ENCODE results near the gene TBC1D4. TPM values are rescaled to one million over a fixed set of nuclear protein-coding genes. Genes with fewer than 3 reads are reported as not detected.

TBC1D4 gene
- total and polyA plus RNA-seq, 7 donors, result 5.4 to 15.0 (median 7.8) TPM

DNA sequence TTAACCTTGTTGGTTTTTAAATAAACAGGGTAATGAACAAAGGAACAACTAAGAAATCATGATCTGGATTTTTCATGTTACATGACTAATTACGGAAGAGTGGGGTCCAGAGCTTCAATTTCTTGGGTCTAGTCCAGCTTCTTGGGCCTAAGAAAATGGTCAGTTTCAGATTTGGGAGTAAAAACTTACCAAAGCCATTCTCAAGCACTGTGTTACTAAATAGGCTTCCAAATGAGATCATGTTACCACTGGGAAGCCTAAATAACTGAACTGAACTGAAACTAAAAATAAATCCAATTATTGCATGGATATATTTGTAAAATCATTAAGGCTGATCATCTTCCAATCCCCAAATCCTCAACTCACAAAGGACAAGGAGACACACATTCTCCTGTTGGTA lies 13.9 kb downstream of the TBC1D4 start:
- intact Hi-C loops (cut with DNase I), result no loop called here
- Histone ChIP-seq H3K36me3 (no peaks in the 10 kb centered on the region), H3K4me1 (no peaks in the 10 kb centered on the region), H3K4me3 (no peak overlapping the region), H3K9me3 (no peaks in the 10 kb centered on the region), H3K27ac (peak overlapping the region in 1 of 4 donors; percentile 7), H3K27me3 (no peaks in the 10 kb centered on the region)
- DNase-seq, result no peak
- 84 to 89% methylated on average over 1 of the region's 1 CpG for WGBS, 2 donors
- no peak for TF ChIP-seq POLR2A (IDR thresholded peaks at IDR 0.05)
- no peak for TF ChIP-seq CTCF (IDR thresholded peaks at IDR 0.05)
- TF ChIP-seq EP300 (IDR thresholded peaks at IDR 0.05), result no peak
- no peak for TF ChIP-seq POLR2AphosphoS5 (IDR thresholded peaks at IDR 0.05)

GRCh38 chr13:75467040-75467728 lies 14.8 kb downstream of the TBC1D4 start:
- 94 to 97% methylated on average over 3 of the region's 3 CpGs for WGBS, 2 donors
- intact Hi-C loops (cut with DNase I), result no loop called here

DNA sequence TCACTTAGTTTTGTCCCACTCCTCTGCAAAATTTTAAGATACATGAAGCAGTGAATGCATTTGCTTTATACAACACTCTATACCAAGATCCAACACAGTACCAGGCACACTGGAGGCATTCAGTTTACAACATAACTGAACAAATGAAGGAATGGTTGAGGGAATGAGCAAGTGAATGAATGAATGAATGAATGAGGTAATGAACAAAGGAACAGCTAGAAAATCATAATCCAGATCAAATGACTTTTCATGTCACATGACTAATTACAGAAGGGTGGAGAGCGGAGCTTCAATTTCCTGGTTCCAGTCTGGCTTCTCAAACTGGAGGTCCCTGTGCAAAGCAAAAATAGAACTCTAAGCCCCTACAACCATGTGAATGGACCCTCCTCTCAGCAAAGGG lies 16.7 kb downstream of the TBC1D4 start:
- intact Hi-C loops (cut with DNase I), result no loop called here
- TF ChIP-seq EP300 (IDR thresholded peaks at IDR 0.05) (no peak), POLR2A (IDR thresholded peaks at IDR 0.05) (no peak), CTCF (IDR thresholded peaks at IDR 0.05) (no peak), POLR2AphosphoS5 (IDR thresholded peaks at IDR 0.05) (no peak)
- Histone ChIP-seq H3K36me3 (no peaks in the 10 kb centered on the region), H3K27ac (no peak overlapping the region), H3K9me3 (no peaks in the 10 kb centered on the region), H3K27me3 (no peaks in the 10 kb centered on the region), H3K4me3 (no peak overlapping the region), H3K4me1 (no peaks in the 10 kb centered on the region)
- DNase-seq, result no peak
- 92 to 96% methylated on average over 1 of the region's 1 CpG for WGBS, 2 donors

More at GRCh38 chr13:75467040-75467728, 14.8 kb downstream of the TBC1D4 start:
- Histone ChIP-seq H3K4me3 (no peak overlapping the region), H3K4me1 (no peaks in the 10 kb centered on the region), H3K27ac (no peak overlapping the region), H3K9me3 (no peaks in the 10 kb centered on the region), H3K27me3 (no peaks in the 10 kb centered on the region), H3K36me3 (no peaks in the 10 kb centered on the region)
- TF ChIP-seq CTCF (IDR thresholded peaks at IDR 0.05), result no peak
- no peak for TF ChIP-seq POLR2A (IDR thresholded peaks at IDR 0.05)
- TF ChIP-seq POLR2AphosphoS5 (IDR thresholded peaks at IDR 0.05), result no peak
- no peak for TF ChIP-seq EP300 (IDR thresholded peaks at IDR 0.05)
- DNase-seq, result no peak

GRCh38 chr13:75461314-75461713 lies 20.7 kb downstream of the TBC1D4 start:
- intact Hi-C loops (cut with DNase I), result no loop called here
- Histone ChIP-seq H3K27me3 (no peaks in the 10 kb centered on the region), H3K4me3 (no peak overlapping the region), H3K36me3 (no peaks in the 10 kb centered on the region), H3K4me1 (no peaks in the 10 kb centered on the region), H3K27ac (no peak overlapping the region), H3K9me3 (no peaks in the 10 kb centered on the region)
- TF ChIP-seq POLR2AphosphoS5 (IDR thresholded peaks at IDR 0.05) (no peak), CTCF (IDR thresholded peaks at IDR 0.05) (no peak), EP300 (IDR thresholded peaks at IDR 0.05) (no peak), POLR2A (IDR thresholded peaks at IDR 0.05) (no peak)
- DNase-seq, result no peak

- no peak for DNase-seq
- intact Hi-C loops (cut with DNase I), result no loop called here
- WGBS, 2 donors, result 73 to 88% methylated on average over 5 of the region's 5 CpGs
These were observed 21.3 kb downstream of the TBC1D4 start for GRCh38 chr13:75460644-75461043.

More at GRCh38 chr13:75460644-75461043, 21.3 kb downstream of the TBC1D4 start:
- Histone ChIP-seq H3K9me3 (no peaks in the 10 kb centered on the region), H3K4me1 (no peaks in the 10 kb centered on the region), H3K27me3 (no peaks in the 10 kb centered on the region), H3K36me3 (no peaks in the 10 kb centered on the region), H3K27ac (no peak overlapping the region), H3K4me3 (no peak overlapping the region)
- no peak for TF ChIP-seq CTCF (IDR thresholded peaks at IDR 0.05)
- TF ChIP-seq POLR2AphosphoS5 (IDR thresholded peaks at IDR 0.05), result no peak
- TF ChIP-seq EP300 (IDR thresholded peaks at IDR 0.05), result no peak
- TF ChIP-seq POLR2A (IDR thresholded peaks at IDR 0.05), result no peak
